Measurements from ENCODE around the gene SKIL. TPM values are rescaled to one million over a fixed set of nuclear protein-coding genes. Genes with fewer than 3 reads are reported as not detected.
"Not testable (repeated sequence)": the region's sequence is repeated elsewhere in the genome, so short reads cannot be mapped to it uniquely, and the experiment has no call there.

Gene SKIL
- total and polyA plus RNA-seq, 3 experiments from 2014 or later = 3.2 to 29.0 (median 25.9) TPM

GRCh38 chr3:170324962-170325361 is 32.6 kb upstream of the SKIL start:
- Mint-ChIP-seq H3K36me3 (no peaks in the 10 kb centered on the region), H3K27me3 (peaks cover 1 to 8% of the 10 kb centered on the region in 2 donors), H3K4me3 (no peak overlapping the region), H3K4me1 (no peaks in the 10 kb centered on the region), H3K9me3 (no peaks in the 10 kb centered on the region), H3K27ac (no peak overlapping the region)
- Histone ChIP-seq H3K27me3 (ENCODE audit: insufficient read depth, low read length, poor library complexity, severe bottlenecking) (no peaks in the 10 kb centered on the region), H3K4me1 (ENCODE audit: insufficient read depth, low read length) (no peaks in the 10 kb centered on the region), H3K9me3 (ENCODE audit: low read length) (no peaks in the 10 kb centered on the region), H3K27ac (ENCODE audit: low read depth, low read length) (no peak overlapping the region), H3K4me3 (ENCODE audit: low read length) (no peak overlapping the region), H3K36me3 (ENCODE audit: insufficient read depth, low read length) (no peaks in the 10 kb centered on the region)
- ChIA-PET POLR2A (no interaction called here), CTCF (interaction anchor here (1.3 kb wide), 1 partner anchor 88 kb away, joined by 3 read pairs; no protein-coding TSS in a partner anchor)
- no peak for DNase-seq

- peaks cover 0 to under 1% (median 0%) of the 10 kb centered on the region in 3 donors for H3K36me3 Mint-ChIP-seq
- H3K4me1 ChIP-seq (ENCODE audit: insufficient read depth, low read length) = no peaks in the 10 kb centered on the region
- H3K9me3 Mint-ChIP-seq = no peaks in the 10 kb centered on the region
- no peak for DNase-seq
- H3K27ac ChIP-seq (ENCODE audit: low read depth, low read length) = no peak overlapping the region
- H3K4me3 Mint-ChIP-seq = no peak overlapping the region
- no peak overlapping the region for H3K27ac Mint-ChIP-seq
- CTCF ChIA-PET = no interaction called here
- POLR2A ChIA-PET = interaction anchor here (0.6 kb wide), 1 partner anchor 138 kb away, joined by 3 read pairs; no protein-coding TSS in a partner anchor
- H3K27me3 ChIP-seq (ENCODE audit: insufficient read depth, low read length, poor library complexity, severe bottlenecking) = no peaks in the 10 kb centered on the region
- no peaks in the 10 kb centered on the region for H3K36me3 ChIP-seq (ENCODE audit: insufficient read depth, low read length)
- H3K4me3 ChIP-seq (ENCODE audit: low read length) = no peak overlapping the region
- peaks cover 0 to 3% of the 10 kb centered on the region in 2 donors for H3K27me3 Mint-ChIP-seq
- H3K4me1 Mint-ChIP-seq = peaks cover 0 to under 1% (median 0%) of the 10 kb centered on the region in 3 donors
- H3K9me3 ChIP-seq (ENCODE audit: low read length) = no peaks in the 10 kb centered on the region
Observed at GRCh38 chr3:170327040-170327808, 30.3 kb upstream of the SKIL start.

- H3K9me3 Mint-ChIP-seq; H3K4me1 Mint-ChIP-seq; H3K9me3 ChIP-seq (ENCODE audit: low read length); H3K27me3 ChIP-seq (ENCODE audit: insufficient read depth, low read length, poor library complexity, severe bottlenecking); CTCF ChIA-PET; H3K36me3 ChIP-seq (ENCODE audit: insufficient read depth, low read length); H3K27me3 Mint-ChIP-seq; H3K4me3 ChIP-seq (ENCODE audit: low read length); H3K4me1 ChIP-seq (ENCODE audit: insufficient read depth, low read length); H3K4me3 Mint-ChIP-seq; H3K27ac ChIP-seq (ENCODE audit: low read depth, low read length); DNase-seq; H3K36me3 Mint-ChIP-seq: not testable (repeated sequence)
- POLR2A ChIA-PET = interaction anchor here (0.5 kb wide), 1 partner anchor 137 kb away, joined by 3 read pairs; no protein-coding TSS in a partner anchor
- H3K27ac Mint-ChIP-seq = peak overlapping the region in 1 of 8 donors; percentile 78
Observed at GRCh38 chr3:170327868-170328548, 29.5 kb upstream of the SKIL start.

- Mint-ChIP-seq H3K36me3 (peaks cover 0 to 3% (median 0%) of the 10 kb centered on the region in 3 donors), H3K27ac (no peak overlapping the region), H3K27me3 (no peaks in the 10 kb centered on the region), H3K9me3 (no peaks in the 10 kb centered on the region), H3K4me3 (no peak overlapping the region), H3K4me1 (peaks cover 0 to 4% (median 0%) of the 10 kb centered on the region in 3 donors)
- H3K27ac ChIP-seq (ENCODE audit: low read depth, low read length) = no peak overlapping the region
- CTCF ChIA-PET = no interaction called here
- H3K27me3 ChIP-seq (ENCODE audit: insufficient read depth, low read length, poor library complexity, severe bottlenecking) = no peaks in the 10 kb centered on the region
- no peak for DNase-seq
- H3K4me1 ChIP-seq (ENCODE audit: insufficient read depth, low read length) = no peaks in the 10 kb centered on the region
- POLR2A ChIA-PET = no interaction called here
- no peaks in the 10 kb centered on the region for H3K36me3 ChIP-seq (ENCODE audit: insufficient read depth, low read length)
- H3K4me3 ChIP-seq (ENCODE audit: low read length) = no peak overlapping the region
- no peaks in the 10 kb centered on the region for H3K9me3 ChIP-seq (ENCODE audit: low read length)
Observed at GRCh38 chr3:170330366-170330765, 27.1 kb upstream of the SKIL start.

GRCh38 chr3:170331143-170331542 is 26.4 kb upstream of the SKIL start:
- no peaks in the 10 kb centered on the region for H3K9me3 Mint-ChIP-seq
- ChIA-PET POLR2A (no interaction called here), CTCF (no interaction called here)
- DNase-seq = no peak
- Histone ChIP-seq H3K27ac (ENCODE audit: low read depth, low read length) (no peak overlapping the region), H3K9me3 (ENCODE audit: low read length) (no peaks in the 10 kb centered on the region), H3K4me1 (ENCODE audit: insufficient read depth, low read length) (no peaks in the 10 kb centered on the region), H3K27me3 (ENCODE audit: insufficient read depth, low read length, poor library complexity, severe bottlenecking) (no peaks in the 10 kb centered on the region), H3K4me3 (ENCODE audit: low read length) (no peak overlapping the region), H3K36me3 (ENCODE audit: insufficient read depth, low read length) (no peaks in the 10 kb centered on the region)
- H3K4me3 Mint-ChIP-seq = no peak overlapping the region
- H3K36me3 Mint-ChIP-seq = peaks cover 0 to 3% (median 0%) of the 10 kb centered on the region in 3 donors
- peaks cover 0 to 4% (median 0%) of the 10 kb centered on the region in 3 donors for H3K4me1 Mint-ChIP-seq
- H3K27me3 Mint-ChIP-seq = no peaks in the 10 kb centered on the region
- H3K27ac Mint-ChIP-seq = no peak overlapping the region

GRCh38 chr3:170337420-170337819 is 20.1 kb upstream of the SKIL start:
- POLR2A ChIA-PET = no interaction called here
- H3K4me1 Mint-ChIP-seq = peaks cover 0 to 2% (median 0%) of the 10 kb centered on the region in 3 donors

GRCh38 chr3:170338690-170339340 is 18.7 kb upstream of the SKIL start:
- ChIA-PET POLR2A (no interaction called here), CTCF (interaction anchor here (2.3 kb wide), 1 partner anchor 18 kb away, joined by 7 read pairs; the partner anchor contains the start of gene SKIL)
- H3K4me3 Mint-ChIP-seq = no peak overlapping the region

More at GRCh38 chr3:170337420-170337819, 20.1 kb upstream of the SKIL start:
- no peaks in the 10 kb centered on the region for H3K9me3 ChIP-seq (ENCODE audit: low read length)
- H3K4me1 ChIP-seq (ENCODE audit: insufficient read depth, low read length) = no peaks in the 10 kb centered on the region
- Mint-ChIP-seq H3K4me3 (no peak overlapping the region), H3K27ac (no peak overlapping the region), H3K9me3 (peaks cover 0 to 14% (median 0%) of the 10 kb centered on the region in 5 donors), H3K36me3 (peaks cover 0 to 4% (median 0%) of the 10 kb centered on the region in 3 donors), H3K27me3 (peaks cover 0 to 2% of the 10 kb centered on the region in 2 donors)
- H3K27ac ChIP-seq (ENCODE audit: low read depth, low read length) = no peak overlapping the region
- H3K27me3 ChIP-seq (ENCODE audit: insufficient read depth, low read length, poor library complexity, severe bottlenecking) = no peaks in the 10 kb centered on the region
- DNase-seq = no peak
- CTCF ChIA-PET = no interaction called here
- no peaks in the 10 kb centered on the region for H3K36me3 ChIP-seq (ENCODE audit: insufficient read depth, low read length)
- no peak overlapping the region for H3K4me3 ChIP-seq (ENCODE audit: low read length)

GRCh38 chr3:170342273-170342672 is 15.2 kb upstream of the SKIL start:
- H3K27ac ChIP-seq (ENCODE audit: low read depth, low read length); H3K27me3 ChIP-seq (ENCODE audit: insufficient read depth, low read length, poor library complexity, severe bottlenecking); H3K27ac Mint-ChIP-seq; H3K4me3 ChIP-seq (ENCODE audit: low read length); H3K4me1 ChIP-seq (ENCODE audit: insufficient read depth, low read length); H3K36me3 Mint-ChIP-seq; CTCF ChIA-PET; H3K4me1 Mint-ChIP-seq; POLR2A ChIA-PET; H3K4me3 Mint-ChIP-seq; H3K36me3 ChIP-seq (ENCODE audit: insufficient read depth, low read length); DNase-seq; H3K9me3 ChIP-seq (ENCODE audit: low read length); H3K27me3 Mint-ChIP-seq: not testable (repeated sequence)
- peaks cover 0 to 14% (median 0%) of the 10 kb centered on the region in 5 donors for H3K9me3 Mint-ChIP-seq

More at GRCh38 chr3:170338690-170339340, 18.7 kb upstream of the SKIL start:
- Mint-ChIP-seq H3K27ac (peak overlapping the region in 2 of 8 donors; percentile 6 to 13), H3K4me1 (no peaks in the 10 kb centered on the region), H3K27me3 (peaks cover 0 to 2% of the 10 kb centered on the region in 2 donors), H3K36me3 (peaks cover 0 to 3% (median 0%) of the 10 kb centered on the region in 3 donors), H3K9me3 (peaks cover 0 to 14% (median 0%) of the 10 kb centered on the region in 5 donors)
- Histone ChIP-seq H3K4me1 (ENCODE audit: insufficient read depth, low read length) (no peaks in the 10 kb centered on the region), H3K27ac (ENCODE audit: low read depth, low read length) (no peak overlapping the region), H3K4me3 (ENCODE audit: low read length) (no peak overlapping the region), H3K9me3 (ENCODE audit: low read length) (no peaks in the 10 kb centered on the region), H3K27me3 (ENCODE audit: insufficient read depth, low read length, poor library complexity, severe bottlenecking) (no peaks in the 10 kb centered on the region), H3K36me3 (ENCODE audit: insufficient read depth, low read length) (no peaks in the 10 kb centered on the region)
- no peak for DNase-seq

All from CD8-positive, alpha-beta memory T cell (primary cell).